Peyer's patch (tissue), 4 donors: ENCODE measurements around the gene CDKAL1.

Experiments used
- CTCF ChIP-seq, 6 experiments: fragments of 450-650 bp in 4 of 6; fragments of 200-600 bp in 2 of 6; sonication (generic) in 1 of 6; IDR thresholded peaks; one replicate each; pipeline ENCODE4 v1.5.1; 2017 to 2019; ENCODE audit warnings: antibody characterized with exemption in 6 of 6, mild to moderate bottlenecking in 3 of 6, moderate library complexity in 1 of 6
- POLR2A ChIP-seq, 2 donors: fragments of 450-650 bp; IDR thresholded peaks; one replicate each; pipeline ENCODE4 v1.5.1; 2017; ENCODE audit warnings: antibody characterized with exemption in 2 of 2, mild to moderate bottlenecking in 2 of 2, moderate library complexity in 2 of 2

GRCh38 chr6:21070620-21071019 lies 536.4 kb downstream of the CDKAL1 start:
- no peak for TF ChIP-seq CTCF (IDR thresholded peaks at IDR 0.05)
- TF ChIP-seq POLR2A (IDR thresholded peaks at IDR 0.05) = no peak
